Fibroblast of skin of back (primary cell): ENCODE measurements around the gene ADAMTS12. TPM values are rescaled to one million over a fixed set of nuclear protein-coding genes. Genes with fewer than 3 reads are reported as not detected.
A peak's percentile ranks its signal among the peaks of the same experiment; 100 is the strongest.
"Not testable (repeated sequence)": the region's sequence is repeated elsewhere in the genome, so short reads cannot be mapped to it uniquely, and the experiment has no call there.

Source experiments
- DNase-seq: peaks from one replicate; pipeline ENCODE4 v3.0.0-alpha.2; 2013
- polyA plus RNA-seq, 2 experiments: library from polyadenylated mRNA; unstranded; fragments of 120-200 nt; gene quantifications; one replicate each; pipeline ENCODE4 v1.2.1, GENCODE V29; 2013; ENCODE audit not compliant: insufficient read length in 2 of 2

ADAMTS12 gene, protein sequence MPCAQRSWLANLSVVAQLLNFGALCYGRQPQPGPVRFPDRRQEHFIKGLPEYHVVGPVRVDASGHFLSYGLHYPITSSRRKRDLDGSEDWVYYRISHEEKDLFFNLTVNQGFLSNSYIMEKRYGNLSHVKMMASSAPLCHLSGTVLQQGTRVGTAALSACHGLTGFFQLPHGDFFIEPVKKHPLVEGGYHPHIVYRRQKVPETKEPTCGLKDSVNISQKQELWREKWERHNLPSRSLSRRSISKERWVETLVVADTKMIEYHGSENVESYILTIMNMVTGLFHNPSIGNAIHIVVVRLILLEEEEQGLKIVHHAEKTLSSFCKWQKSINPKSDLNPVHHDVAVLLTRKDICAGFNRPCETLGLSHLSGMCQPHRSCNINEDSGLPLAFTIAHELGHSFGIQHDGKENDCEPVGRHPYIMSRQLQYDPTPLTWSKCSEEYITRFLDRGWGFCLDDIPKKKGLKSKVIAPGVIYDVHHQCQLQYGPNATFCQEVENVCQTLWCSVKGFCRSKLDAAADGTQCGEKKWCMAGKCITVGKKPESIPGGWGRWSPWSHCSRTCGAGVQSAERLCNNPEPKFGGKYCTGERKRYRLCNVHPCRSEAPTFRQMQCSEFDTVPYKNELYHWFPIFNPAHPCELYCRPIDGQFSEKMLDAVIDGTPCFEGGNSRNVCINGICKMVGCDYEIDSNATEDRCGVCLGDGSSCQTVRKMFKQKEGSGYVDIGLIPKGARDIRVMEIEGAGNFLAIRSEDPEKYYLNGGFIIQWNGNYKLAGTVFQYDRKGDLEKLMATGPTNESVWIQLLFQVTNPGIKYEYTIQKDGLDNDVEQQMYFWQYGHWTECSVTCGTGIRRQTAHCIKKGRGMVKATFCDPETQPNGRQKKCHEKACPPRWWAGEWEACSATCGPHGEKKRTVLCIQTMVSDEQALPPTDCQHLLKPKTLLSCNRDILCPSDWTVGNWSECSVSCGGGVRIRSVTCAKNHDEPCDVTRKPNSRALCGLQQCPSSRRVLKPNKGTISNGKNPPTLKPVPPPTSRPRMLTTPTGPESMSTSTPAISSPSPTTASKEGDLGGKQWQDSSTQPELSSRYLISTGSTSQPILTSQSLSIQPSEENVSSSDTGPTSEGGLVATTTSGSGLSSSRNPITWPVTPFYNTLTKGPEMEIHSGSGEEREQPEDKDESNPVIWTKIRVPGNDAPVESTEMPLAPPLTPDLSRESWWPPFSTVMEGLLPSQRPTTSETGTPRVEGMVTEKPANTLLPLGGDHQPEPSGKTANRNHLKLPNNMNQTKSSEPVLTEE (N-terminal part only)
- polyA plus RNA-seq (2013, experiment 1 of 2; ENCODE audit: insufficient read length): 36.0 TPM
- 38.0 TPM for polyA plus RNA-seq (2013, experiment 2 of 2; ENCODE audit: insufficient read length)

GRCh38 chr5:33891788-33892619 is at the start of gene ADAMTS12:
TSS of gene ADAMTS12 (minus strand) at chr5:33891990. CDS start at chr5:33891856, 134 bp downstream.
- peak; percentile 70 for DNase-seq

DNA sequence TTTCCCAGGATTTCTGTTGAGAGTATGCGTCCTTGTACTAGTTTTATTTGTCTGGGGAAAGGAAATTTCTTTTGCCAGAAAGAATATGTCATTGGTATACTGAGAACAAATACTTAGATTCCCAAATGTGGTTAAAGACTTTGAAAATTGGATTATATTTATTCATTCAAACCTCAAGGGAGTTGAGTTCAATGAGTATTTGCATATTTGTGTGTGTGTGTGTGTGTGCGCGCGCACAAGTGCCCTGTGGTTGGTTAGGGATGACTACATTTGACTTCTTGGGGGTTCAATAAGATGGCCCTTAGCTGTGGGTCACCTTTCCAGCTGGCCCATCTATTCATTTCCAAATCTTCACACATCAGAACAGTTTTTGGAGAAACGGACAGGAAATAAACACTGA is 49.3 kb upstream of the ADAMTS12 start:
- no peak for DNase-seq

DNA sequence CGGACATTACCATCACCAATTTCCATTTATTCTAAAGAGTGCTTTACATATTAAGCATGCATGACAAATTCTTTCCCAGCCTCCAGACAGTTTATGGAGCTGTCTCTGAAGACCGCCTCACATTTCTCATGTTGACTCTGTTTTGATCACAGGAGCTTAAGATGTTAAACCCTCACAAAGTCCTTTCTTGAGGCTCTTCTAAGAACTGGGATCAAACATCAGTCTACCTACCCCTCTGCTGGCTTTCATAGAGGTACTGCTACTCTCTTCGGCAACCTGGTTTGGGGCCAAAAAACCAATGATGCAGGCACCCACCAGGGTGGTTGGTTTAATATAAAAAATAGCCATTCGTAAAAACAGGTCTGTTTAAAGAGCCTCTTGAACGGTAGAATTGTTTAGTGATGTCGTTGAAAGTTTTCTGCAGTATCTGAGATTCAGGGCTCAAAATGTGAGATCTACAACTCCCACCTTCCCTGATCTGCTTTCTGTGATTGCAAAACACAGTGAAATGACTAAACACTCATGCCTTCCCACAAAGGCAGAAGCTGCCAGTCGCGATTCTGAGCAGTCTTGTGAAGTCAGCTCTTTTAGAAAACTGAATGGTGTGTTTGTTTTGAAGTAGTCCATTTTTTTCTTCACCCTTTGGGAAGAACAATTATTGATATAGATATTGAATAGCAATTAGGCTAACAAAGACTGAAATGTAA is 47.9 kb upstream of the ADAMTS12 start:
- DNase-seq: no peak

DNA sequence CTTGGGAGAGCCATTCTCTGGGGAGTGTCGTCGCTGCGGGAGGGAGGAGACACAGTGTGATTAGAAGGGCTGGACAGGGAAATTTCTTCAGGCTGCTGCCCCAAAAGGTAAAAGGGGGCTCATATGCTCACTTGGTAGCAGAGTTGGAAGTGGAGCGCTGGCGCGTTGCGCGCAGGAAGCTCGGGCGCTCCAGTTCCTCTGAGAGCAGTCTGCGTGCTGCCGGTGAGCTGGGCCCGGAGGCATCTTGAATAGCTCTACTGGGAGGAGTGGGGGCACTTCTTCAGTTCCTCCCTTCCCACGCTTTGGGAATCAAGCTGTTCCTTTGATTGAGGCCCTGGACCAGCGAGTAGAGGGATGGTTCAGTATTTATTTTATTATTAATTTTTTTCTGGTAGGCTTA is 47.1 kb upstream of the ADAMTS12 start:
- no peak for DNase-seq

DNA sequence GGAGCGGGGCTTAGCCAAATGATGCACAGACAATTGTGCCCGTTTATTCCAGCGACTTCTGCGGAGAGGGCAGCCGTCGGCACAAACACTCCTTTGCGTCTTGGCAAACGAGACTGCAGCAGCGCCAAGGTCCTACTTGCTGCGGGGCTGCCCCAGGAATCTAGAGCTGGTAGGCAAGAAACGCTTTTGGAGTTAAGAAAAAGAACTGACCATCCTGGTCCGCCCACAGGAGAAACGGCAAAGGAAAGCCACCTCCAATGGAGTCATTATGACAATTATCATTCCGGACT is 46.7 kb upstream of the ADAMTS12 start:
- DNase-seq: no peak

DNA sequence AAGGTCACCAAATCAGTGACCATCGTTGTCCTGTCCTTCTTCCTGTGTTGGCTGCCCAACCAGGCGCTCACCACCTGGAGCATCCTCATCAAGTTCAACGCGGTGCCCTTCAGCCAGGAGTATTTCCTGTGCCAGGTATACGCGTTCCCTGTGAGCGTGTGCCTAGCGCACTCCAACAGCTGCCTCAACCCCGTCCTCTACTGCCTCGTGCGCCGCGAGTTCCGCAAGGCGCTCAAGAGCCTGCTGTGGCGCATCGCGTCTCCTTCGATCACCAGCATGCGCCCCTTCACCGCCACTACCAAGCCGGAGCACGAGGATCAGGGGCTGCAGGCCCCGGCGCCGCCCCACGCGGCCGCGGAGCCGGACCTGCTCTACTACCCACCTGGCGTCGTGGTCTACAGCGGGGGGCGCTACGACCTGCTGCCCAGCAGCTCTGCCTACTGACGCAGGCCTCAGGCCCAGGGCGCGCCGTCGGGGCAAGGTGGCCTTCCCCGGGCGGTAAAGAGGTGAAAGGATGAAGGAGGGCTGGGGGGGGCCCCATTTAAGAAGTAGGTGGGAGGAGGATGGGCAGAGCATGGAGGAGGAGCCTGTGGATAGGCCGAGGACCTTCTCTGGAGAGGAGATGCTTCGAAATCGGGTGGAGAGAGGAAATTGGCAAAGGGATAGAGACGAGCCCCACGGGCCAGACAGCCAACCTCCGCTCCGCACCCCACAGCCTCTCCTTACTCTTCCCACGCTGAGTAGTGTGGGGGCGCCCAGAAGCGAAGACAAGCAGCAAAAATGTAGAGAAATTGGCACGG is 46.1 kb upstream of the ADAMTS12 start:
- DNase-seq: no peak

GRCh38 chr5:33937017-33937706 is 45.4 kb upstream of the ADAMTS12 start:
- no peak for DNase-seq

DNA sequence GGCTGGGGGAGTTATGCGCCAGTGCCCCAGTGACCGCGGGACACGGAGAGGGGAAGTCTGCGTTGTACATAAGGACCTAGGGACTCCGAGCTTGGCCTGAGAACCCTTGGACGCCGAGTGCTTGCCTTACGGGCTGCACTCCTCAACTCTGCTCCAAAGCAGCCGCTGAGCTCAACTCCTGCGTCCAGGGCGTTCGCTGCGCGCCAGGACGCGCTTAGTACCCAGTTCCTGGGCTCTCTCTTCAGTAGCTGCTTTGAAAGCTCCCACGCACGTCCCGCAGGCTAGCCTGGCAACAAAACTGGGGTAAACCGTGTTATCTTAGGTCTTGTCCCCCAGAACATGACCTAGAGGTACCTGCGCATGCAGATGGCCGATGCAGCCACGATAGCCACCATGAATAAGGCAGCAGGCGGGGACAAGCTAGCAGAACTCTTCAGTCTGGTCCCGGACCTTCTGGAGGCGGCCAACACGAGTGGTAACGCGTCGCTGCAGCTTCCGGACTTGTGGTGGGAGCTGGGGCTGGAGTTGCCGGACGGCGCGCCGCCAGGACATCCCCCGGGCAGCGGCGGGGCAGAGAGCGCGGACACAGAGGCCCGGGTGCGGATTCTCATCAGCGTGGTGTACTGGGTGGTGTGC is 44.7 kb upstream of the ADAMTS12 start, which contains the start of gene RXFP3:
Gene RXFP3 (plus strand): TSS at position 6 of the 636 bp plus-strand sequence. CDS start 355 bp downstream, at position 361.
- DNase-seq: peak; percentile 31

GRCh38 chr5:33936004-33936380 is 44.2 kb upstream of the ADAMTS12 start:
- peak; percentile 67 for DNase-seq

GRCh38 chr5:33934176-33934575 is 42.4 kb upstream of the ADAMTS12 start:
- peak; percentile 69 for DNase-seq

DNA sequence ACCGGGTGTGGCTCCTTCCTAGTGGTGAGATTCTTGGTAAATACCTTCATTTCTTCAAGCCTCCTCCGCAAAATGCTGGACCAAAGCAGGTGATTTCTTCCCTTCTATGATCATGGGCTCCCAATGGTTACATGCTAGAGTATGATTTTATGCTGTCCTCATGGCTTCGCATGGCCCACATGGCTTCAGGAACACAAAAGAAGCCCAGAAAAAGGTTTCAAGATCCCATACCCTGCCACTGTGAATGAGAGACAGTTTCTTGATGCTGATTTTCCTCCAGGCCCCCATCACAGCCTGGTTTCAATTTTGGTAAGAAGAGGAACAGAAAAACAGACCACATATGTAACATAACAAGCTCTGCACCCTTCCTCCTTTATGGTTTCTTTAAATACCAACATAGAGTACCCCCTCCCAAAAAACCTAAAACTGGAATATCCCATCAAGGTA is 42.0 kb upstream of the ADAMTS12 start:
- no peak for DNase-seq

DNA sequence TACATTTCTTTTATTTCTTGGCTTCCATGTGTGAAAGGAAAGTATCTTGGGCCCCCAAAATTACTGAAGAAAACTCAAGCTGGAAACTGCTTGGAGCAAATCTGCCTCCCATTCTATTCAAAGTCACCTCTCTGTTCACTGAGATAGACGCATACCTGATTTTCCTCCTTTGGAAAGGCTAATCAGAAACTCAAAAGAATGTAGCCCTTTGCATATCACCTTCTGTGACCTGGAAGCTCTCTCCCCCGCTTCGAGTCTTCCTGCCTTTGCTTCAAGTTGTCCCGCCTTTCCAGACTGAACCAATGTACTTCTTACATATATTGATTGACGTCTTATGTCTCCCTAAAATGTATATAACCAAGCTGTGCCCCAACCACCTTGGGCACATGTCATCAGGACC is 39.3 kb upstream of the ADAMTS12 start:
- no peak for DNase-seq

- no peak for DNase-seq
Measured at GRCh38 chr5:33929925-33930690, 38.3 kb upstream of the ADAMTS12 start.

- no peak for DNase-seq
Measured at GRCh38 chr5:33928283-33928682, 36.5 kb upstream of the ADAMTS12 start.

DNA sequence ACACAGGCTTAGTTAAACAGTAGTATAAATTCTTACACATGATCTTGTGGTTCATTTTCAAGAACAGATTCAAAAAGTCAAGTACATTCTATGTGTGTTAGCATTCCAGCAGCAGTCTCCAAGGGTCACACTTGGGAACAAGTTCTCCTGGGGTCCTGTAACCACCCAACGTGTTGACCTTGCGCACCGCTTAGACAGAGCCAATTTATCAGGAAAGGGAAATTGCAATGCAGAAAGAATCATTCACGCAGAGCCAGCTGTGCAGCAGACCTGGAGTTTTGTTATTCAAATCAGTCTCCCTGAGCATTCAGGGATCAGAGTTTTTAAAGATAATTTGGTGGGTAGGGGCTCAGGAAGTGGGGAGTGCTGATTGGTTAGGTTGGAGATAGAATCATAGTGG is 35.9 kb upstream of the ADAMTS12 start:
- no peak for DNase-seq

DNA sequence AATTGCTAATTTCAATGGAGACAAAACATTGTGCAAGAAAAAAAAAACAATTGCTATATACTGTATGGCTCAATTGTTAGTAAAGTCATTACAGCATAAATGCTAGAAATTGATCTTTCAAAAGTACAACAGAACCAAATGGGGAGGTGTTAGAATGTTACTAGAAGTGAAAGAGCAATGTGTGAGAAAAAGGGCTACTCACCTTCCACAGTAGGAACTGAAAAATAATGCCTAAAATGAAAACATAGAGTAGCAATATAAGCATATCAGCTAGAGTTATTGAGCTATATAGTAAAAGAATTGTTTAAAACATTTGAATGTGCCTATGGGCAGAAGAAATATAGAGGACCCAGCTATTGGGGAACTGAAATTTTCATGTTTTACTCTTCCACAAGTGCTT is 33.5 kb upstream of the ADAMTS12 start:
- no peak for DNase-seq

GRCh38 chr5:33921002-33921401 is 29.2 kb upstream of the ADAMTS12 start:
- DNase-seq: no peak

DNA sequence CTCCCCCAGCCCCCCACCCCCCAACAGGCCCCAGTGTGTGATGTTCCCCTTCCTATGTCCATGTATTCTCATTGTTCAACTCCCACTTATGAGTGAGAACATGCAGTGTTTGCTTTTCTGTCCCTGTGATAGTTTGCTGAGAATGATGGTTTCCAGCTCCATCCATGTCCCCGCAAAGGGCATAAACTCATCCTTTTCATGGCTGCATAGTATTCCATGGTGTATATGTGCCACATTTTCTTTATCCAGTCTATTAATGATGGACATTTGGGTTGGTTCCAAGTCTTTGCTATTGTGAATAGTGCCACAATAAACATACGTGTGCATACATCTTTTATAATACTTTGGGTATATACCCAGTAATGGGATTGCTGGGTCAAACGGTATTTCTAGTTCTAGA is 23.1 kb upstream of the ADAMTS12 start:
- DNase-seq: not testable (repeated sequence)
